NB4 (cell line): ENCODE measurements around the gene PPL.

Experiments
- CTCF ChIP-seq: IDR thresholded peaks from one replicate; pipeline ENCODE4 v1.5.1; 2012; ENCODE audit warnings: low read depth, low read length
- POLR2A ChIP-seq: IDR thresholded peaks from 2 replicates; pipeline ENCODE4 v1.6.1; 2011; ENCODE audit warnings: mild to moderate bottlenecking; ENCODE audit not compliant: insufficient read length; ENCODE audit errors: extremely low read depth
- TF ChIP-seq, protein P1 (sequence below): IDR thresholded peaks from 2 replicates; pipeline ENCODE4 v1.6.1; 2011; ENCODE audit warnings: low read depth, low read length

- no peak for TF ChIP-seq POLR2A
- no peak for TF ChIP-seq CTCF
- TF ChIP-seq, protein P1, sequence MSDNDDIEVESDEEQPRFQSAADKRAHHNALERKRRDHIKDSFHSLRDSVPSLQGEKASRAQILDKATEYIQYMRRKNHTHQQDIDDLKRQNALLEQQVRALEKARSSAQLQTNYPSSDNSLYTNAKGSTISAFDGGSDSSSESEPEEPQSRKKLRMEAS, result no peak
These were observed 25.0 kb downstream of the PPL start for GRCh38 chr16:4911970-4912386.
